Thyroid gland (tissue), 4 donors: ENCODE results near the gene SUN2.
A peak's percentile ranks its signal among the peaks of the same experiment; 100 is the strongest.

Experiments used
- CTCF ChIP-seq, 6 experiments: fragments of 200-600 bp in 3 of 6; fragments of 450-650 bp in 3 of 6; sonication (generic) in 3 of 6; IDR thresholded peaks; one replicate each; pipeline ENCODE4 v1.5.1; 2016 to 2019; ENCODE audit warnings: antibody characterized with exemption in 6 of 6, mild to moderate bottlenecking in 2 of 6, inconsistent platforms in 1 of 6, moderate library complexity in 1 of 6
- POLR2A ChIP-seq, 2 donors: fragments of 450-650 bp; IDR thresholded peaks; one replicate each; pipeline ENCODE4 v1.6.1; 2017; ENCODE audit warnings: antibody characterized with exemption in 2 of 2, mild to moderate bottlenecking in 2 of 2, moderate library complexity in 1 of 2

DNA sequence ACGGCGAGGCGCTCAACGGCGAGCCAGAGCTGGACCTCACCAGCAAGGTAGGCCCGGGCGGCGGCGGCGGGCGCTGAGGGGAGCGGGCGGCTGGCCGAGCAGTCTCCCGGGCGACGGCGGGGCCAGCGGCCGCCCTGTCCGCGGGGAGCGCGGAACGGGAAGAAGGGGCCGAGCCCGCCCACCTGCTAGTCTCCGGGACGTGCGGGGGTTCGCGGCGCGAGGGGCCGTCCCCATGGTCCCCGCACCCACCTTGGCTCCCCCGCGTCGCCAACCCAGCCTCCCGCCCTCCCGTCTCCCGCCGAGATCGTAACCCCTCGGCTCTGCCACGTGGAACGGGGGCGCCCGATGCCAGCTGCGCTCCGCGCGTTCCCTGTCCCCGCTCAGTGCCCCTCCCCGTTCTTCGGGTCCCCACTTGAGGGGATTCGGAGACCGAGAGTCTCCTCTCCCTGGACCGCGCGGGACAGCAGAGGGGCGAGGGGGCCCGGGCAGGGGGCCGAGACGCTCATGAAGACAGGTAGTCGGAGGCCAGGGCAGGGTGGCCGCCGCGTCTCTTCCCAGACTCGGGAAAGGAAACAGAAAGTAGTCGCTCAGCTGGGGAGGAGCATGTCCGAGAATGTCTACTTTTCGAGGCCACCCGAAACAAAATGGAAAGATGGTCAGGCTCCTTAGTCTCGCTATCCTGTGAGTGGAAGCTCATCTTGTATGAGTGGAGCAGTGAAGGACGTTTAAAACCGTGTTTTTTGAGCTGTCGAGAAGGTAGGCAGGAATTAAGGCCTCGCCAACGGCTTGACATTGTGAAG lies 49.5 kb downstream of the SUN2 start:
- TF ChIP-seq CTCF (IDR thresholded peaks at IDR 0.05) (no peak), POLR2A (IDR thresholded peaks at IDR 0.05) (peak in 1 of 2 donors; percentile 38)
